ENCODE measurements around the gene ID3. TPM values are rescaled to one million over a fixed set of nuclear protein-coding genes. Genes with fewer than 3 reads are reported as not detected.

ID3 gene
- total RNA-seq, 4 donors from 2014 or later, result 62.0 to 144 (median 110) TPM

DNA sequence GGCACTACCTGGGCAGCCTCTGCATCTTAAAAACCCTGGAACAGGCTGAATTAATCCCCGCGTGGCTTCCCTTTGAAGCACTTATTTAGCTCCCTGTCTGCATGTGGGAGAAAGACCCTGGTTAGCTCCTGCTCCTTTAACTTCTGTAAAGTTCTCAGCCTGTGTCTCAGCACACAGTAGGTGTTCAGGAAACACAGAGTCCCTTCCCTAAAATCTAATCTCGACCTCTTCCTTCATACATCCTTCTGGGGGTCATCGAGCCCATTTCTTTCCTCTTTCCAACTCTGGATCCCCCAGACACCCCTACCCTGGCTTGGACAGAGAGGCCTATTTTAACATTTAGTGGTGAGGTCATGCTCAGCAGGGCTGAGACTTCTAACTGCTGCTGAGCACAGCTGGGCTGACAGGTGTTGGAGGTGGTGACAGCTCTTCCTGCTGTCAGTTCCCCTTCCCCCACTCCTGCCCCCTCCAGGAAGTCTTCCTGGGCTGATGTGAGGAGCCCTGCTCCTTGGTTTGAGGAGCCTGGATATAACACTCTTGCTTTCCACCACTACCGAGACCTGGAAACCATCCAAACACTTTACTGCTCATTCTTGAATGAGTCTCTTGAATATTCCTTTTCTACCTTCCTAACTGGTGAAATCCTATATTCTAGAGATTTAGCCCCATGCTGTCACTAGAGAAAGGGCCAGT is 33.6 kb downstream of the ID3 start:
- TF ChIP-seq CTCF (IDR thresholded peaks at IDR 0.05; ENCODE audit: low read depth), result no peak

- no peak for TF ChIP-seq CTCF (IDR thresholded peaks at IDR 0.05; ENCODE audit: low read depth)
These were observed 34.4 kb downstream of the ID3 start for GRCh38 chr1:23524716-23525401.

- TF ChIP-seq CTCF (IDR thresholded peaks at IDR 0.05; ENCODE audit: low read depth), result no peak
These were observed 35.1 kb downstream of the ID3 start for GRCh38 chr1:23524163-23524562.

GRCh38 chr1:23522244-23522982 is 36.9 kb downstream of the ID3 start:
- no peak for TF ChIP-seq CTCF (IDR thresholded peaks at IDR 0.05; ENCODE audit: low read depth)

GRCh38 chr1:23521588-23521987 is 37.7 kb downstream of the ID3 start:
- no peak for TF ChIP-seq CTCF (IDR thresholded peaks at IDR 0.05; ENCODE audit: low read depth)

DNA sequence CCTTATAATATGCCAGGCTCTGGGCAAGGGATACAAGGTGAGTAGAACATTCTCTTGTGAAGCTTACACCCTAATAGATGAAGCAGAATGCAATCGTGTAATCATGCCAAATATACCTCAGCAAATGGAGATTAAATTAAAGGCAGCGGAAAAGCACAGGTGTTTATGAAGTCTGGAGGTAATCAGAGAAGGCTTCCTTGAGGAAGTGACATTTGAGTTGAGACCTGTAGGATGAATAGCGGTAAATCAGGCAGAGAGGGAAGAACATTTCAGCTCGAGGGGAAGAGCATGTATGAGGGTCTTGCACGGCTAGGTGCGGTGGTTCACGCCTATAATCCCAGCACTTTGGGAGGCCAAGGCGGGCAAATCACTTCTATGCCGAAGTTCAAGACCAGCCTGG is 41.7 kb downstream of the ID3 start:
- TF ChIP-seq CTCF (IDR thresholded peaks at IDR 0.05; ENCODE audit: low read depth), result no peak

- TF ChIP-seq CTCF (IDR thresholded peaks at IDR 0.05; ENCODE audit: low read depth), result no peak
These were observed 43.4 kb downstream of the ID3 start for GRCh38 chr1:23515905-23516304.

Data from subcutaneous adipose tissue (tissue), 4 donors.